DOHH2 (cell line): ENCODE results near the gene ANKS1B.

Experiments
- EZH2phosphoT487 ChIP-seq: fragments of 200-600 bp; sonication (generic); IDR thresholded peaks from 2 replicates; pipeline ENCODE4 v1.6.1; 2017; ENCODE audit warnings: borderline replicate concordance, mild to moderate bottlenecking, antibody characterized with exemption, low read length, moderate library complexity, mixed read lengths
- TF ChIP-seq, protein P1 (sequence below): fragments of 200-600 bp; sonication (generic); IDR thresholded peaks from one replicate; pipeline ENCODE4 v1.5.1; 2014; ENCODE audit warnings: antibody characterized with exemption, mild to moderate bottlenecking, low read depth, low read length; ENCODE audit not compliant: poor library complexity, severe bottlenecking

DNA sequence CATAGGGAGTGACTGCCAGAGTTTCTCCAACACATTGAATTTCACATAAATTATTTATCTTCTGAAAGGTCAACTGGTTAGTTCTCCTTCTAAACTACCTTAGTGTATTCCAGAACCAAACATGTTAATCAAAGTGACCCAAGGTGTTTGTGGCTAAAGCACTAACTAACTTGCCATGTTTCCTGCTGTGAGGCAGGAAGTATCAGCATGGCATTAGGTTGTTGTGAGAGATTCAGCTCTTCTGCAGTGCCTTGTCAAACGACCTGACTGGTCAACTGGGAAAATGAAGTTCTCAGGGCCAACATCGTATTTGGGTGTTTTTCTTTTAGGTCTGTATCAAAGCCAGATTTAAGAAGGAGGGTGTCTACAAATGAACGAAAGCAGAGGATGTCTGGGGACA, 891.6 kb downstream of the ANKS1B start:
- TF ChIP-seq, protein P1, sequence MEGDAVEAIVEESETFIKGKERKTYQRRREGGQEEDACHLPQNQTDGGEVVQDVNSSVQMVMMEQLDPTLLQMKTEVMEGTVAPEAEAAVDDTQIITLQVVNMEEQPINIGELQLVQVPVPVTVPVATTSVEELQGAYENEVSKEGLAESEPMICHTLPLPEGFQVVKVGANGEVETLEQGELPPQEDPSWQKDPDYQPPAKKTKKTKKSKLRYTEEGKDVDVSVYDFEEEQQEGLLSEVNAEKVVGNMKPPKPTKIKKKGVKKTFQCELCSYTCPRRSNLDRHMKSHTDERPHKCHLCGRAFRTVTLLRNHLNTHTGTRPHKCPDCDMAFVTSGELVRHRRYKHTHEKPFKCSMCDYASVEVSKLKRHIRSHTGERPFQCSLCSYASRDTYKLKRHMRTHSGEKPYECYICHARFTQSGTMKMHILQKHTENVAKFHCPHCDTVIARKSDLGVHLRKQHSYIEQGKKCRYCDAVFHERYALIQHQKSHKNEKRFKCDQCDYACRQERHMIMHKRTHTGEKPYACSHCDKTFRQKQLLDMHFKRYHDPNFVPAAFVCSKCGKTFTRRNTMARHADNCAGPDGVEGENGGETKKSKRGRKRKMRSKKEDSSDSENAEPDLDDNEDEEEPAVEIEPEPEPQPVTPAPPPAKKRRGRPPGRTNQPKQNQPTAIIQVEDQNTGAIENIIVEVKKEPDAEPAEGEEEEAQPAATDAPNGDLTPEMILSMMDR: no peak
- no peak for TF ChIP-seq EZH2phosphoT487
